Measurements from ENCODE around the gene NUDT16L1. TPM values are rescaled to one million over a fixed set of nuclear protein-coding genes. Genes with fewer than 3 reads are reported as not detected.

NUDT16L1 gene
- total and polyA plus RNA-seq, 4 donors, result 30.6 to 61.8 (median 50.3) TPM

DNA sequence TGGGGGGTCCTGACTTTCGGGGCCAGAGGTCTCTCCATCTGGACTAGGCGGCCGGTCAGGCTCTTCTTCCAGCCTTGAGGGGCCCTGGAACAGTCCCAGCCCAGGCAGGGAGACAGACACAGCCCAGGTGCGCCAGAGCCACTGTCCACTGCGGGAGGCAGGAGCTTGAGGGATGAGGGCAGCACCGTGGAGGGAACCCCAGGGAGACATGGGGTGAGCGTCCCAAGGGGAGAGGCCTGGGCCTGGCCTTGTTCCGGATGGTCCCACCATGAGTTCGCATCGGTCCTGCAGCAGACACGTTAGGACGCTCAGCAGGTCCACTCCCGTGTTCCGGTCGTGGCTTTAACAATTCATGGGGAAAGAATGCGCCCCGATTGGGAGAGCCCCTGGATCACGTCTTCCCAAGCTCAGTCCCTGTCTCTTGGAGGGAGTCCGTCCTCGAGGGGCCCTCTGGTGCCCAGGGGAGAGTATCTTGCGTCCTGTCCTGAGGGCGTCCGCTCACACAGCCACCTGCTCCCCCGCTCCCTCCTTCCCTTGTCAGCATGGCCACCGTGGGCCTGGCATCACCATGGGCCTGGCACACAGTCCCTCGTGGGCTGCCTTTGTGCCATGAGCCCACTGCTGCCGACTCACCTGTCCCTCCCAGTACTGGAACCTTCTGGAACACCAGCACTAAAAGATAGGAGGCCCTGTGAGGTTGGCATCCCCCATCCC is 6.7 kb upstream of the NUDT16L1 start:
- H3K27ac ChIP-seq (ENCODE audit: low read depth, low read length), result no peak overlapping the region
- no peak for DNase-seq (ENCODE audit: low read depth in 4 of 6, low spot score in 6 of 6)
- 88% methylated on average over 27 of the region's 27 CpGs for WGBS (ENCODE audit: insufficient coverage)
- H3K4me1 ChIP-seq (ENCODE audit: control insufficient read depth, insufficient read depth, low read length), result peaks cover 9% of the 10 kb centered on the region
- no peaks in the 10 kb centered on the region for H3K9me3 ChIP-seq (ENCODE audit: control insufficient read depth, insufficient read depth, low read length)
- H3K27me3 ChIP-seq (ENCODE audit: control insufficient read depth, insufficient read depth, low read length), result no peaks in the 10 kb centered on the region
- H3K4me3 ChIP-seq (ENCODE audit: low read depth, low read length), result no peak overlapping the region
- H3K36me3 ChIP-seq (ENCODE audit: control insufficient read depth, insufficient read depth, low read length), result peaks cover 99% of the 10 kb centered on the region

DNA sequence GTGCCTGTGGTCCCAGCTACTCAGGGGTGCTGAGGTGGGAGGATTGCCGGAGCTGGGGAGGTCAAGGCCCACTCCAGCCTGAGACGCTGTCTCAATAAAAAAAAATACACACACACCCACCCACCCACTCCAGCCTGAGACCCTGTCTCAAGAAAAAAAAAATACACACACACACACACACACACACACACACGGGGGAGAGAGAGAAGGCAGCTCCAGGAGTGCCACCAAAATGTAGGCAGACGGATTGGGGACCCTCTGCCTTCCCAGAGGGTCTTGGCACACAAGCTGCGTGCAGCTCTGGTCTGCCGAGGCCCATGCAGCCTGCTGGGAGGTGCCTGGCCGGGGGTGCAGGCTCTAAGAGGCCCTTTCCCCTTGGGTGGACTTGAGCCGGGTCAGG is 5.9 kb upstream of the NUDT16L1 start:
- Histone ChIP-seq H3K4me3 (ENCODE audit: low read depth, low read length) (no peak overlapping the region), H3K36me3 (ENCODE audit: control insufficient read depth, insufficient read depth, low read length) (peaks cover 99% of the 10 kb centered on the region), H3K27ac (ENCODE audit: low read depth, low read length) (no peak overlapping the region), H3K27me3 (ENCODE audit: control insufficient read depth, insufficient read depth, low read length) (no peaks in the 10 kb centered on the region), H3K9me3 (ENCODE audit: control insufficient read depth, insufficient read depth, low read length) (no peaks in the 10 kb centered on the region), H3K4me1 (ENCODE audit: control insufficient read depth, insufficient read depth, low read length) (peaks cover 15% of the 10 kb centered on the region)
- WGBS (ENCODE audit: insufficient coverage), result 84% methylated on average over 5 of the region's 8 CpGs
- DNase-seq (ENCODE audit: low read depth in 4 of 6, low spot score in 6 of 6), result no peak

DNA sequence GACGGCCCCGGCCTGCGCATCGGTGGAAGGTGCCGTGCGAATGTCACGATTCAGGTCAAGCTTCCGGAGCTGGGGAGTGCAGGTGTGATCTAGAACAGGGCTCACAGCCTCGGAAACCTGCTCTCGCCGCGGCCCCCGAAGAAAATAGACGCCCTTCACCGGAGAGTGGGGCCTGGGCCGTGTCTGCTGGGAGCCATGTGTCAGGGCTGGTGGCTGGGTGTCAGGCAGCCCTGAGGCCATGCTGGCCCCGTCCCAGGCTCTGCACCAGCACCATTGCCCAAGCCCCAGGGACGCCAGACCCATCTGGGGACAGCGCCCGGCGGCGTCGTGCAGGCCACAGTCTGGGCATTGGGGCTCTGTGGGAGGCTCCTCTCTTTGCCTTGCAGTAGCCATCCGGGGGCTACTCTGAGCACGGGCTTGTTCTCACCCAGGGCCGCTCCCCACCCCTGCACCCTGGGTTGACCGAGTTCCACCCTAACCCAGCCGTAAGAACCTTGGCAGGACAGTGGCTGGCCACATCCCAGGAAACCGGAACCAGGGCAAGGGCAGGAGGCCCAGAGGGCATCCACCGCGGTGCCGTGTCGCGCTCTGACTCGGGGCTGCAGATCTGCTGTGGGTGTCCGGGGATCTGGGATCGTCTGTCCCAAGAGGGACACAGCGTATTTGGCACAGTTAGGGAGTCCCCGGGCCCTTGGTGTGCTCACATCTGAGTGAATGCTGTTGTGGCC is 5.3 kb upstream of the NUDT16L1 start:
- H3K4me1 ChIP-seq (ENCODE audit: control insufficient read depth, insufficient read depth, low read length), result peaks cover 17% of the 10 kb centered on the region
- H3K27ac ChIP-seq (ENCODE audit: low read depth, low read length), result no peak overlapping the region
- DNase-seq (ENCODE audit: low read depth in 4 of 6, low spot score in 6 of 6), result no peak
- no peaks in the 10 kb centered on the region for H3K9me3 ChIP-seq (ENCODE audit: control insufficient read depth, insufficient read depth, low read length)
- H3K36me3 ChIP-seq (ENCODE audit: control insufficient read depth, insufficient read depth, low read length), result peaks cover 93% of the 10 kb centered on the region
- 96% methylated on average over 39 of the region's 39 CpGs for WGBS (ENCODE audit: insufficient coverage)
- H3K27me3 ChIP-seq (ENCODE audit: control insufficient read depth, insufficient read depth, low read length), result no peaks in the 10 kb centered on the region
- H3K4me3 ChIP-seq (ENCODE audit: low read depth, low read length), result no peak overlapping the region

DNA sequence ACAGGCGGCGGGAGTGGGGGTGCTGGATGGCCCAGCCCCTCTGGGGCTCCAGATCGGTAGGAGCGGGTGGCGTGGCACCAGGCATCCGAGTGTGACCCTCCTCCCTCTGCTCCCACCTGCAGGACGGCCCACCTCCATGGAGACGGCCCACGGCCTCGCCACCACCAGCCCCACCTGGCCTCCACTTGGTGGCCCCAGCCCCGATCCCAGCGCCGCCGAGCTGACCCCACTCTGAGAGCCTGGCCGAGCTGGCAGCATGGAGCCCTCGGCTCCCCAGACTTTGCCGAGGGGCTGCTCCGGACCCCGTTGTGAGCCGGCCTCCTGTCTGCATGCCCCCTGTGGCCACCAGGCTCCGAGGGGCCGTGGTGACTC is 4.7 kb upstream of the NUDT16L1 start:
- no peak for DNase-seq (ENCODE audit: low read depth in 4 of 6, low spot score in 6 of 6)
- WGBS (ENCODE audit: insufficient coverage), result 92% methylated on average over 22 of the region's 22 CpGs
- Histone ChIP-seq H3K27me3 (ENCODE audit: control insufficient read depth, insufficient read depth, low read length) (no peaks in the 10 kb centered on the region), H3K4me1 (ENCODE audit: control insufficient read depth, insufficient read depth, low read length) (peaks cover 19% of the 10 kb centered on the region), H3K9me3 (ENCODE audit: control insufficient read depth, insufficient read depth, low read length) (no peaks in the 10 kb centered on the region), H3K4me3 (ENCODE audit: low read depth, low read length) (no peak overlapping the region), H3K36me3 (ENCODE audit: control insufficient read depth, insufficient read depth, low read length) (peaks cover 87% of the 10 kb centered on the region), H3K27ac (ENCODE audit: low read depth, low read length) (no peak overlapping the region)

DNA sequence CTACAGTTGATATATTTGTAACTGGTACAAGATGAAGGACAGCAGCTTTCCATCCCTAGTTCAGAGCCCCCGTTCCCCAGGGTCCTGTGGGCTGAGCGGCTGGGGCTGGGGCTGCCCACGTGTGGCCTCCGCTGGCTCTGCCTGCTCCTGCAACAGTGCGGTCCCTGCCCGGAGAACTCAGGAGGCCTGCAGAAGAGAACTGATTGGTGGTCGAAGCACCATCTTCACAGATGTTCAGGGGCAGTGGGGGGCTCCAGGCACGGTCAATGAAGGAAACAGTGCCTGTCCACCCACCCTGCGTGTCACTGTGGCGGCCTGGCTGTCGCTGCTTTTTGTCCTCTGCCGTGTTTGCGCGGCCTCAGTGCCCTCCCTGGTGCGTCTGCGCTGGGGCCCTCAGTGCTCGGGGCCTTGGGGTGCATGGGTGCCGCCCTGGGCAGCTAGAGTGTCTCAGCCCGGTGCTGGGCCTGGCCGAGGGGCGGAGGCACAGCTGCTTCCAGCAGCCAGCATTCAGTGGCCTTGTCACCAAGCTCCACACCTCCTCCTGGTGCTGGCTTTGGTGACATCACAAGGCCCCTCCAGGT is 4.2 kb upstream of the NUDT16L1 start:
- Histone ChIP-seq H3K27me3 (ENCODE audit: control insufficient read depth, insufficient read depth, low read length) (no peaks in the 10 kb centered on the region), H3K4me3 (ENCODE audit: low read depth, low read length) (no peak overlapping the region), H3K36me3 (ENCODE audit: control insufficient read depth, insufficient read depth, low read length) (peaks cover 82% of the 10 kb centered on the region), H3K4me1 (ENCODE audit: control insufficient read depth, insufficient read depth, low read length) (peaks cover 19% of the 10 kb centered on the region), H3K9me3 (ENCODE audit: control insufficient read depth, insufficient read depth, low read length) (no peaks in the 10 kb centered on the region), H3K27ac (ENCODE audit: low read depth, low read length) (no peak overlapping the region)
- no peak for DNase-seq (ENCODE audit: low read depth in 4 of 6, low spot score in 6 of 6)
- 91% methylated on average over 21 of the region's 21 CpGs for WGBS (ENCODE audit: insufficient coverage)

DNA sequence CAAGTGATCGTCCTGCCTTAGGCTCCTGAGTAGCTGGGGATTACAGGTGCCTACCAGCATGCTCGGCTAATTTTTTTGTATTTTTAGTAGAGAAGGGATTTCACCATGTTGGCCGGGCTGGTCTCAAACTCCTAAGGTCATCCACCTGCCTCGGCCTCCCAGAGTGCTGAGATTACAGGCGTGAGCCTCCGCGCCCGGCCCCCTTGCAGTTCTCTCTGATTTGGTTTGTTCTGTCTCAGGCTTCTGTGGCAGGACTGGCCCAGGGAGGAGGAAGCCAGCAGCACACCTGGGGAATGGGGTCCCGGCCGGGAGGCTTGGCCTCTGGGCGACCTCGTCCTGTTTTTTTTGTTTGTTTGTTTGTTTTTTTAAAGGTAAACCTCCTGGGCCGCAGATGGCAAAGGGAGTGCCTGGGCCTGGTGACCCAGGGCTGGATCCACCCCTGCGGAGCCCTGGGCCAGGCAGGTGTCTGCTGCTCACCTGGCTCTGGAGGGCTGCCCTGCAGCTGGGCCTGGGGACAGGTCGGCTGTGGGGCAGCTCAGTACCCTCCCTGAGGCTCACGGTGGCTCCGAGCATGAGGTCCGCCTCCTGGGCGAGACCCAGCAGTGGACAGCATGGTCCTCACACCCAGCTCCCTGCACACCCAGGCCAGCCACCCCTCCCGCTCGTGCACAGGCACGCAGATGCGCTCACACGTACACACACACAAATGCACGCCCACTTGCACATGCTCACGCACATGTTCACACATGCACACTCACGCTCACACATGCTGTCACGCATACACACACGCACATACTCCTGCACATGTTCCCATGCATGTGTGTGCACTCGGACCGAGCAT is 3.3 kb upstream of the NUDT16L1 start:
- 91% methylated on average over 25 of the region's 31 CpGs for WGBS (ENCODE audit: insufficient coverage)
- Histone ChIP-seq H3K9me3 (ENCODE audit: control insufficient read depth, insufficient read depth, low read length) (no peaks in the 10 kb centered on the region), H3K36me3 (ENCODE audit: control insufficient read depth, insufficient read depth, low read length) (peaks cover 79% of the 10 kb centered on the region), H3K4me1 (ENCODE audit: control insufficient read depth, insufficient read depth, low read length) (peaks cover 27% of the 10 kb centered on the region), H3K27me3 (ENCODE audit: control insufficient read depth, insufficient read depth, low read length) (no peaks in the 10 kb centered on the region), H3K27ac (ENCODE audit: low read depth, low read length) (no peak overlapping the region), H3K4me3 (ENCODE audit: low read depth, low read length) (no peak overlapping the region)
- no peak for DNase-seq (ENCODE audit: low read depth in 4 of 6, low spot score in 6 of 6)

DNA sequence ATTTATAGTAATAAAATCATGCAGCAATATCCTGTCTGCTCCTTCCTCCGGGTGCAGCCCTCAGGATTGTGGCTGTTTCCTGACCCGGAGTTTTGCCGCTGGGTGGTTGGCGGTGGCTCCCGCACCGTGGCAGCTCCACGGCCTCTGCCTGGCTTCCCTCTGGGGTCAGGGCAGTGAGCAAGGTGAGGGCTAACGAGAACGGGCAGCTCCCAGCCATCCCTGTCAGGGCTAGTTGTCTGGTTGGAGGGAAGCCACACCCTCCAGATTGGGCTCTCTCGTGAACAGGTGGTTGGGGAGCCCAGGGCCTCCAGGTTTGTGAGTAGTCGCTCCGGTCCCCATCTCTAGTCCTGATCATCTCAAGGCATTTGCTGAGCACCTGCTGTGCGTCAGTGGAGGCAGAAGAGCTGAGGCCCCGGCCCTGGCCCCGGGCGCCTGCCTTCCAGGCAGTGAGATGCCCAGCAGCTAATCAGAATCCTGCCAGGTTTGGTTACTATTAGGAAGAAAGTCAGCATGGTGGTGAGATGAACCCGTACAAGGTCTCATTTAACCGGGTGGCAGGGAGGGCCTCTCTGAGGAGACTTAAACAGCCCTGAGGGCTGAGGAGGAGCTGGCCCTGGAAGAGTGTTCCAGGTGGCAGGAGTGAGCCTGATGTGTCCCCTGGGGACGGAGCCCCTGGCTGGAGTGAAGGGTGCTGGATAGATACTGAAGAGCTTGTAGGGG is 2.3 kb upstream of the NUDT16L1 start:
- 87% methylated on average over 16 of the region's 19 CpGs for WGBS (ENCODE audit: insufficient coverage)
- Histone ChIP-seq H3K4me1 (ENCODE audit: control insufficient read depth, insufficient read depth, low read length) (peaks cover 37% of the 10 kb centered on the region), H3K9me3 (ENCODE audit: control insufficient read depth, insufficient read depth, low read length) (no peaks in the 10 kb centered on the region), H3K27me3 (ENCODE audit: control insufficient read depth, insufficient read depth, low read length) (no peaks in the 10 kb centered on the region), H3K27ac (ENCODE audit: low read depth, low read length) (no peak overlapping the region), H3K36me3 (ENCODE audit: control insufficient read depth, insufficient read depth, low read length) (peaks cover 79% of the 10 kb centered on the region), H3K4me3 (ENCODE audit: low read depth, low read length) (no peak overlapping the region)
- DNase-seq (ENCODE audit: low read depth in 4 of 6, low spot score in 6 of 6), result no peak

DNA sequence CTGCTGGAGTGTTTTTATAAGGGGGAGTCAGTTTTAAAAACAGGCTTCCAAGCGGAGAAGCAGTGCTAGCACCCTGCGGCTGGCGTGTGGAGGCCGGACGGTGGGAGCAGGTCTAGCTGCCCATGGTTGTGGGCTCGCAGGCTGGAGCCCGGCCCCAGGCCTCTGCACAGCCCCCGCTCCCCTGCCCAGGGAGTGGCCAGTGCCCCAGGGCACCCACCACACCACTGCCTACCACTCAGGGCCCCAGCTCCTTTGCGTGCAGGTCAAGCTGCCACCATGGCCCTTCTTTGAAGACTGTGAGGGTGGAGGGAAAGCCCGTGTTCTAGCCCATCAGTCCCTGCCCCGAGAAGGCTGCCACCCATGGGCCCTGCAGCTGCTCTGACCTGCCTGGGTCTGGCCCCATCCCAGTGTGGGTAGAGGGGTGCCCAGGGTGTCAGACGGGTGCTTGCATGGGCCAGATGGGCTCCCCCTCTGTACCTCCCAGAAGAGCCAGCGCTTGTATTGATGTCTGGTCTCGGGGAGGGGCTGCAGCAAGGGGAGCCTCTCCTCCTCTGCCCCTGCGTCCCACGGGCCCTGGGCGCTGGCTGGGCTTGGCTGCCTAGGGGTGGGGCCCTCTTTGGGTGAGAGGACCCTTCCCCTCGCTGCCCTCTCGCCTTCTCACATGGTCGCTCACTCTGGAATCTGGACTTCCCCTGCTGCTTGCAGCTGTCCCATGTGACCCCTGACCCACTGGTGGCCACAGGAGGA is 1.5 kb upstream of the NUDT16L1 start:
- Histone ChIP-seq H3K4me3 (ENCODE audit: low read depth, low read length) (no peak overlapping the region), H3K27me3 (ENCODE audit: control insufficient read depth, insufficient read depth, low read length) (no peaks in the 10 kb centered on the region), H3K27ac (ENCODE audit: low read depth, low read length) (no peak overlapping the region), H3K36me3 (ENCODE audit: control insufficient read depth, insufficient read depth, low read length) (peaks cover 79% of the 10 kb centered on the region), H3K9me3 (ENCODE audit: control insufficient read depth, insufficient read depth, low read length) (no peaks in the 10 kb centered on the region), H3K4me1 (ENCODE audit: control insufficient read depth, insufficient read depth, low read length) (peaks cover 40% of the 10 kb centered on the region)
- no peak for DNase-seq (ENCODE audit: low read depth in 4 of 6, low spot score in 6 of 6)
- WGBS (ENCODE audit: insufficient coverage), result 89% methylated on average over 11 of the region's 20 CpGs
